Natural killer cell (primary cell): ENCODE results near the gene DCXR. TPM values are rescaled to one million over a fixed set of nuclear protein-coding genes. Genes with fewer than 3 reads are reported as not detected.
A peak's percentile ranks its signal among the peaks of the same experiment; 100 is the strongest.

Experiments used
- ATAC-seq, 3 donors: fragments of 150-1000 bp in 2 of 3; fragments of 200-7000 bp in 1 of 3; cut with Tn5 transposase; 1 replicate in 1 of 3; 2 replicates in 2 of 3; pipeline ENCODE4 v1.10.0; 2021; ENCODE audit warnings: mild to moderate bottlenecking in 2 of 3, moderate library complexity in 2 of 3
- DNase-seq, 2 donors: peaks; one replicate each; pipeline versions ENCODE4 v3.0.0 to v3.0.0-alpha.2; 2013 to 2021; ENCODE audit warnings: mixed read lengths in 1 of 2
- H3K27ac ChIP-seq: one replicate; pipeline ENCODE4 v1.5.1; 2013; ENCODE audit warnings: mild to moderate bottlenecking, low read length
- H3K27me3 ChIP-seq: one replicate; pipeline ENCODE4 v1.6.1; 2013; ENCODE audit warnings: low read length; ENCODE audit not compliant: control insufficient read depth, insufficient read depth
- H3K36me3 ChIP-seq: one replicate; pipeline ENCODE4 v1.6.1; 2013; ENCODE audit warnings: low read length; ENCODE audit not compliant: control insufficient read depth, insufficient read depth
- H3K4me1 ChIP-seq: one replicate; pipeline ENCODE4 v1.6.1; 2013; ENCODE audit warnings: low read length; ENCODE audit not compliant: control insufficient read depth, insufficient read depth
- H3K4me3 ChIP-seq: one replicate; pipeline ENCODE4 v1.5.1; 2013; ENCODE audit warnings: low read length
- H3K9me3 ChIP-seq: one replicate; pipeline ENCODE4 v1.6.1; 2013; ENCODE audit warnings: low read length; ENCODE audit not compliant: control insufficient read depth, insufficient read depth
- H3K27ac Mint-ChIP-seq, 2 donors: one replicate each; pipeline ENCODE4 v1.8.0; 2022; ENCODE audit warnings: mild to moderate bottlenecking in 2 of 2, mixed read lengths in 2 of 2, moderate library complexity in 1 of 2
- H3K27me3 Mint-ChIP-seq, 2 donors: one replicate each; pipeline ENCODE4 v1.8.0; 2022; ENCODE audit warnings: low read depth in 2 of 2, mixed read lengths in 2 of 2
- H3K36me3 Mint-ChIP-seq: one replicate; pipeline ENCODE4 v1.8.0; 2022; ENCODE audit warnings: mixed read lengths
- H3K4me1 Mint-ChIP-seq, 2 donors: one replicate each; pipeline ENCODE4 v1.8.0; 2022; ENCODE audit warnings: mixed read lengths in 2 of 2
- H3K4me3 Mint-ChIP-seq: one replicate; pipeline ENCODE4 v1.8.0; 2022; ENCODE audit warnings: mild to moderate bottlenecking, moderate library complexity, mixed read lengths
- H3K9me3 Mint-ChIP-seq, 2 donors: one replicate each; pipeline ENCODE4 v1.8.0; 2022; ENCODE audit warnings: mixed read lengths in 2 of 2
- CTCF ChIP-seq: fragments of 200-600 bp; IDR thresholded peaks from one replicate; pipeline ENCODE4 v1.8.0; 2022; ENCODE audit warnings: antibody characterized with exemption
- WGBS: methylation state at CpG from one replicate; pipeline ENCODE4 v1.1.7; 2013; ENCODE audit warnings: missing lambda C conversion rate; ENCODE audit not compliant: insufficient coverage; 5-methylcytosine and 5-hydroxymethylcytosine counted together
- intact Hi-C: fragments of 100-400 bp; cut with micrococcal nuclease; formaldehyde crosslinking; loops from one replicate; pipeline ENCODE4 v1.14.2; 2022
- total RNA-seq, 4 donors: library from RNA; stranded (reverse); fragments of 120-200 nt in 1 of 4; gene quantifications; one replicate each; pipeline versions ENCODE4 v1.2.3 to v1.2.4, GENCODE V29; 2013 to 2022

The DCXR gene
- total RNA-seq, 3 donors from 2014 or later (not counting 1 experiment from before 2014, with no cell fraction given), result 93.9 to 171 (median 145) TPM

DNA sequence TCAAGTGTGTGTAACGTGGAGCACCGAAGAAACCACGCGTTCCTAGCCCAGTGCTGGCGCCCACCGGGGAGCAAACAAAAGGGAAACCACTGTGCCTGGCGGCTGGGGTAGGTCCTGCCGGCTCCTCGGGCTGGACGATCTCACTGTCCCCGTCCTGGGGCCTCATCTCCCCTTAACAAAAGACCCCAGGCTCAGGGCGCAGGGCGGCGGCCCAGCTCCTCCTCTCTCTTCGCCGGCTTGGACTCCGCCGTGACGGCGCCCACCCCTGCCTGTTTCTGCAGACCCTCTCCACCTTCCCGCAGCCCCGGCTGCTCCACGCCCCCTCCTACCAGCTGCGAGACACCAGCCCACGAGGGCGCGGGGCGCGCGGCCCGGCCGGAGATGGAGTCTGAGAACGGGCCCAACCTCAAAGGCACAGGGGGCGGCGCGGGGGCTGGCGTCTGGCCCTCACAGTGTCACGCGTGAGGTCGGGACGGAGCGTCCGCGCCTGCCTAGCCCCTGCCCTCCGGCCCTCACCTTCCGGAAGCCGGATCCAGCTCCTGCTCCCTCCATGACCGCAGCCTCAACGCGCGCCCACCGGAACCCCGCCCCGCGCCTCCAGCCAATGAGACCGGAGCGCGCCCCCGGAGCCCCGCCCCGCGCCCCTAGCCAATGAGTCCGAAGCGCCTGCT is 15.1 kb downstream of the DCXR start, which contains the start of gene CENPX:
Gene CENPX, minus strand, starts transcription at position 569 of the 671 bp plus-strand sequence. Its CDS starts 17 bp downstream, at position 552.
- peak in 1 of 3 donors; percentile 8 for ATAC-seq
- Histone ChIP-seq H3K9me3 (no peaks in the 10 kb centered on the region), H3K4me1 (peaks cover 29% of the 10 kb centered on the region), H3K4me3 (peak within 1 kb of the TSS; percentile 77), H3K36me3 (no peaks in the 10 kb centered on the region), H3K27ac (peak within 1 kb of the TSS; percentile 38), H3K27me3 (no peaks in the 10 kb centered on the region)
- peak within 1 kb of the TSS; percentile 83 for H3K4me3 Mint-ChIP-seq
- no peak for TF ChIP-seq CTCF
- H3K27me3 Mint-ChIP-seq, result no peaks in the 10 kb centered on the region
- peaks cover 7 to 34% of the 10 kb centered on the region in 2 donors for H3K4me1 Mint-ChIP-seq
- WGBS, result under 1% methylated on average over 64 of the region's 64 CpGs
- H3K36me3 Mint-ChIP-seq, result no peaks in the 10 kb centered on the region
- intact Hi-C loops, result loop anchor here (2.0 kb wide), 1 partner anchor 76 kb away; the partner anchor contains the start of gene FASN
- DNase-seq, result no peak
- no peaks in the 10 kb centered on the region for H3K9me3 Mint-ChIP-seq
- H3K27ac Mint-ChIP-seq, result peak within 1 kb of the TSS in 1 of 2 donors; percentile 92

DNA sequence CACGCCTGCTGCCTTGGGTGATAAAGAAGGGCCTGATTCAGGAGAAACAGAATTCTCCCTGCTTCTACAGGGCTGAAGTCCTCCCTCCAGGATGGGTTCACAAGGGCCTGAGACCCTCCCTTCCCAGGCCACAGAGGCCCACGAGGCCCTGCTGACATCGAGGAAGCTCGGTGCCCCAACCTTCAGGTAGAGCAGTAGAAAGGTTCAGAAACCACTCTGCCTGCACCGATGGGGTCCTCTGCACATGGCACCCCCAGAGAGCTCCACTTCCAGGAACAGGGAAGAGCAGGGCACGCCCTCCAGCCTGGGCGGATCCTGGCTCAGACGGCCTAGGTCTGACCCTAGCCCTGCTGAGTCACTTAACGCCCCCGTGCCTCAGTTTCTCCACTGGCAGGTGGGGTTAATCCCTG is 15.6 kb downstream of the DCXR start:
- Mint-ChIP-seq H3K27me3 (no peaks in the 10 kb centered on the region), H3K4me3 (peak overlapping the region; percentile 83), H3K27ac (peak overlapping the region in 1 of 2 donors; percentile 92), H3K4me1 (peaks cover 7 to 34% of the 10 kb centered on the region in 2 donors), H3K36me3 (no peaks in the 10 kb centered on the region), H3K9me3 (no peaks in the 10 kb centered on the region)
- ATAC-seq (no peak), DNase-seq (peak in 1 of 2 donors; percentile 31)
- Histone ChIP-seq H3K4me1 (peaks cover 29% of the 10 kb centered on the region), H3K4me3 (peak overlapping the region; percentile 77), H3K27ac (no peak overlapping the region), H3K9me3 (no peaks in the 10 kb centered on the region), H3K27me3 (no peaks in the 10 kb centered on the region), H3K36me3 (no peaks in the 10 kb centered on the region)
- TF ChIP-seq CTCF, result no peak
- intact Hi-C loops, result loop anchor here (2.0 kb wide), 1 partner anchor 77 kb away; the partner anchor contains the start of gene FASN
- WGBS, result 2% methylated on average over 9 of the region's 10 CpGs

GRCh38 chr17:82021107-82021899 is 16.2 kb downstream of the DCXR start:
- no peak for TF ChIP-seq CTCF
- H3K4me3 Mint-ChIP-seq, result peak overlapping the region; percentile 83
- no peak overlapping the region for H3K27ac ChIP-seq
- no peaks in the 10 kb centered on the region for H3K36me3 Mint-ChIP-seq
- ATAC-seq (no peak), DNase-seq (peak in 1 of 2 donors; percentile 75)
- no peaks in the 10 kb centered on the region for H3K9me3 Mint-ChIP-seq
- H3K36me3 ChIP-seq, result no peaks in the 10 kb centered on the region
- no peaks in the 10 kb centered on the region for H3K9me3 ChIP-seq
- H3K27me3 Mint-ChIP-seq, result no peaks in the 10 kb centered on the region
- H3K4me1 ChIP-seq, result peaks cover 29% of the 10 kb centered on the region
- H3K27ac Mint-ChIP-seq, result peak overlapping the region in 1 of 2 donors; percentile 92
- WGBS, result 49% methylated on average over 24 of the region's 25 CpGs
- intact Hi-C loops, result no loop called here
- no peaks in the 10 kb centered on the region for H3K27me3 ChIP-seq
- peaks cover 7 to 34% of the 10 kb centered on the region in 2 donors for H3K4me1 Mint-ChIP-seq
- peak overlapping the region; percentile 77 for H3K4me3 ChIP-seq
